ENCODE results near the gene SSC4D.
"Not testable (repeated sequence)": the region's sequence is repeated elsewhere in the genome, so short reads cannot be mapped to it uniquely, and the experiment has no call there.

SSC4D gene

DNA sequence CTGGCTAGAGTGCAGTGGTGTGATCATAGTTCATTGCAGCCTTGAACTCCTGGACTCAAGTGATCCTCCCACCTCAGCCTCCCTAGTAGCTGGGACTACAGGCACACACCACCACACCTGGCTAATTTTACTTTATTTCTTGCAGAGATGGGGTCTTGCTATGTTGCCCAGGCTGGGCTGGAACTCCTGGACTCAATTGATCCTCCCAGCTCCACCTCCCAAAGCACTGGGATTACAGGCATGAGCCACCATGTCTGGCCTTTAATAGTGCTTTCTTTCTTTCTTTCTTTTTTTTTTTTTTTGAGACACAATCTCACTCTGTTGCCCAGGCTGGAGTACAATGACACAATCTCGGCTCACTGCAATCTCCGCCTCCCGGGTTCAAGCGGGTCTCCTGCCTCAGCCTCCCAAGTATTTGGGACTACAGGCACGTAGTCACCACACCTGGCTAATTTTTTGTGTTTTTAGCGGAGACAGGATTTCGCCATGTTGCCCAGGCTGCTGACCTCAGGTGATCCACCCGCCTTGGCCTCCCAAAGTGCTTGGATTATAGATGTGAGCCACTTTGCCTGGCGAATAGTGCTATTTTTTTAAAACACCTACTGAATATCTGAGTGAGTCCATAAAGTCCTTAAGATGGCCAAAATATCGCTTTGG is 8.3 kb upstream of the SSC4D start:
- not testable (repeated sequence) for DNase-seq

DNA sequence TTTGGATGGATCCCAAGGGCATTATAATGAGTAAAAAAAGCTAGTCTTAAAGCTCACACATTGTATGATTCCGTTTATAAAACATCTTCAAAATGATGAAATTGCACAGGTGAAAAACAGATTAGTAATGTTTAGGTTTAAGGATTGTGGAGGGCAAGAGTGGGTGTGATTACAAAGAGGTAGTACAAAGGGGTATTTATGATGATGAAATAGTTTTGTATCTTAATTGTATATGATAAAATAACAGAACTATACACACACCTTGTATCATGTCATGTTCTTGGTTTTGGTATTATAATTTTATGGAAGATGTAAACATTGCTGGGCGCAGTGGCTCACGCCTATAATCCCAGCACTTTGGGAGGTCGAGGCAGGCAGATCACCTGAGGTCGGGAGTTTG is 2.8 kb upstream of the SSC4D start:
- no peak for DNase-seq

DNA sequence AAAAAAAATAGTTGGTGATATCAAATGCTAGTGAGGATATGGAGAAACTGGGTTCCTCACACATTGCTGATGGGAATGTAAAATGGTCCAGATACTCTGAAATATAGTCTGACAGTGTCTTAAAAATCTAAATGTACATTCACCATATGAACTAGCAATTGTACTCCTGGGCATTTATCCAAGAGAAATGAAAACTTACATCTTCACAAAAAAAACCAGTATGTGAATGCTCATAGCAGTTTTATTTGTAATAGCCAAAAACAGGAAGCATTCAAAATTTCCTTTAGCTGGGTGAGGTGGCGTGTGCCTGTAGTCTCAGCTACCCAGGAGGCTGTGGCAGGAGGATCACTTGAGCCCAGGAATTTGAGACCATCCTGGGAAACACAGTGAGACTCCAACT is 2.1 kb upstream of the SSC4D start:
- DNase-seq, result no peak

DNA sequence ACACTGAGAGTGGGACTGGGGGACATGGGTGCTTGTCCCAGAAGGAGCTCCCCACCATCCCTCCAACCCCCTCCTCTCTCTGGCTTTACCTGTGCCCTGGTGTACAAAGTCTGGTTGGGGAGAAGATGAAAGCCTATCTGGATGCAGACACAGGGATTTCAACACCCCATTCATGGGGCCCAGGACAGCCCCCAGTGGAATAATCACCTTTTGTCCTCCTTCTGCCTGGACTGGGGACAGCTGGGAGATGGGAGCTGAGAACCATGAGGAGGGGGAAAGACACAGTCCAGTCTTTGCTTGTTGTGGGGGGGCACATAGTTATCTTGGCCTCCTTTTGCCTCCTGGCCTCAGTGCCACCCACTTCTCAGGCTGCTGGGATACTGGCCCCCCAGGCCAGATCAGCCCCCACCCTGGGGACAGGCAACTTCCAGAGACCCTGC is 1.4 kb downstream of the SSC4D start:
- no peak for DNase-seq

DNA sequence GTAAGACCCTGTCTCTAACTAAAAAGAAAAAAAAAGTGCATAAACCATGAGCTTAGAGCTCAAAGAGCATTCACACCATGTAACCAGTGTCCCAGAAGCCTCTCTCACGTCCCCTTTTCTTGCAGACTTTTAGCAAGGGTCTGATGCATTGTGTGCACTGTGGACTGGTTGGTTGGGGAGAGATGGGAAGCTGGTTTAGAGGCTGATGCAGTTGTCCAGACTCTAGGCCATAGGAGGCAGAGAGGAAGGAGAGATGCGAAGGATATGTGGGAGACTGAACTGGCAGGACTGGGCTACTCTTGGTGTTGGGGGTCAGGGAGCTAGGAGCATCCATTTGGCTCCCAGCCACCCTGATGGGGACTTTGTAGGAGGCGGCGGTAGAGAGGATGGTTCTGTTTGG is 1.8 kb downstream of the SSC4D start:
- no peak for DNase-seq

DNA sequence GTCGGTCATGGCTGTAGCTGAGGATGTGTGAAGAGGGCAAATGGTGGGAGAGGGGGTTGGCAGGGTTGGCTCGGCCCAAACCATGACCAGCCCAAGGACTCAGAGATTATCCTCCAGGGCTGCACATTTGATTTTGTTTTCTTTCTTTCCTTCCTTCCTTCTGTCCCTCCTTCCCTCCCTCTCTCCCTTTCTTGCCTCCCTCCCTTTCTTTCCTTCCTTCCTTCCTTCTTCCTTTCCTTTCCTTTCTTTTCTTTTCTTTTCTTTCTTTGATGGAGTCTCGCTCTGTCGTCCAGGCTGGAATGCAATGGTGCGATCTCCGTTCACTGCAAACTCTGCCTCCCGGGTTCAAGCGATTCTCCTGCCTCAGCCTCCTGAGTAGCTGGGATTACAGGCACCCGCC is 3.8 kb downstream of the SSC4D start:
- DNase-seq, result no peak

DNA sequence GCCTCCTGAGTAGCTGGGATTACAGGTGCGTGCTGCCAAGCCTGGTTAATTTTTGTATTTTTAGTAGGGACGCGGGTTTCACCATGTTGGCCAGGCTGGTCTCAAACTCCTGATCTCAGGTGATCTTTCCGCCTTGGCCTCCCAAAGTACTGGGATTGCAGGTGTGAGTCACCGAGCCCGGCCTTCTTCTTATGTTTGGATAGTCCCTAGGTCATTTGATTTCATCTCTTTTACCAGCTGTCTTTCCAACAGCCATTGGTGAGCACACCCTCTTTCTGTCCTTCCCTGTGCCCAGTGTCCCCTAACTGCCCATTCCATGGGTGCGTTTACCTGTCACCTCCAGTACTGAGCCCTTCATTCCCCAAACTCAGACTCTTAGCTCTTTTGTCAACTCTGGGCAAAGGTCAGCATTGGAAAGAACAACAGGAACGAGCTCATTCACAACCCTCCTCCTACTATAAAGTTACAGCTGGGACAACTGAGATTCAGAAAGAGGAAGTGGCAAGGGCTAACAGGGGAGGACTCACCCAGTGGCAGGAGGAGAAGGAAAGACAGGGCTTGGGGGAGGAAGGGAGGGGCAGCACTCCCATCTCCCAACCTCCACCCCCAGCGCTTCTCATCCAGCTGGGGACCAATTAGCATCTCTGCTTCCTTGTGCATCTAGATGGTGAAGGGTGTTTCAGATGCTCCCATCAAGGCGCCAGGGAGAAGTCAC is 5.6 kb downstream of the SSC4D start:
- DNase-seq, result no peak

DNA sequence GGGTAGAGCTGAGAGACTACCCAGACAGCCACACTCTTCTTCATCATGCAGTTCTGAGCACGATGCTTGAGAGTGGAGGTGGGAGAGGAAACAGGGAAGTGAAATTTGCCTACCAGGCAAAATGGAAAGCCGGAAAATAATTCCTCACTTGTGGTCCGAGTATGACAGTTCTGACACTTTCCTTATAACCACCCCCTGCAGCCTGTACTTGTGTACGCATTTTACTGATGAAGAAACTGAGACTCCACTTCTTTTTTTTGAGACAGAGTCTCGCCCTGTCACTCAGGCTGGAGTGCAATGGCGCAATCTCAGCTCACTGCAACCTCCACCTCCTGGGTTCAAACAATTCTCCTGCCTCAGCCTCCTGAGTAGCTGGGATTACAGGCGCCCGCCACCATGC is 6.4 kb downstream of the SSC4D start:
- DNase-seq, result not testable (repeated sequence)

DNA sequence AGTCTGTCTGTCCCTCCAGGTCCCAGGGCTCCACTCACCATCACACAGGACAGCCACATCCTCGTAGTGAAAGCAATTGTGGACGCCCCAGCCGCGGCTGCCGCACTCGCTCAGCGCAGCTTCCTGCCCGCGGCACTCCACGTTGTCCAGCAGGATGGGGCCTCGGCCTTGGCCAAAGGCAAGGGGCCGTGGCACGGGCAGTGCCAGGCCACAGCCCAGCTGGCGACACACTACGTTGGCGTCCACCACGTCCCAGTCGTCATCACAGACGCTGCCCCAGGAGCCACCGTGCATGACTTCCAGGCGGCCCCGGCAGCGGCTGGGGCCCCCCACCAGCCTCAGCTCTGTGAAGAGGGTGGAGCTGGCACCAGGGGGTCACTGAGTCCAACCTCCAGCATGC is 9.2 kb downstream of the SSC4D start:
- no peak for DNase-seq

DNA sequence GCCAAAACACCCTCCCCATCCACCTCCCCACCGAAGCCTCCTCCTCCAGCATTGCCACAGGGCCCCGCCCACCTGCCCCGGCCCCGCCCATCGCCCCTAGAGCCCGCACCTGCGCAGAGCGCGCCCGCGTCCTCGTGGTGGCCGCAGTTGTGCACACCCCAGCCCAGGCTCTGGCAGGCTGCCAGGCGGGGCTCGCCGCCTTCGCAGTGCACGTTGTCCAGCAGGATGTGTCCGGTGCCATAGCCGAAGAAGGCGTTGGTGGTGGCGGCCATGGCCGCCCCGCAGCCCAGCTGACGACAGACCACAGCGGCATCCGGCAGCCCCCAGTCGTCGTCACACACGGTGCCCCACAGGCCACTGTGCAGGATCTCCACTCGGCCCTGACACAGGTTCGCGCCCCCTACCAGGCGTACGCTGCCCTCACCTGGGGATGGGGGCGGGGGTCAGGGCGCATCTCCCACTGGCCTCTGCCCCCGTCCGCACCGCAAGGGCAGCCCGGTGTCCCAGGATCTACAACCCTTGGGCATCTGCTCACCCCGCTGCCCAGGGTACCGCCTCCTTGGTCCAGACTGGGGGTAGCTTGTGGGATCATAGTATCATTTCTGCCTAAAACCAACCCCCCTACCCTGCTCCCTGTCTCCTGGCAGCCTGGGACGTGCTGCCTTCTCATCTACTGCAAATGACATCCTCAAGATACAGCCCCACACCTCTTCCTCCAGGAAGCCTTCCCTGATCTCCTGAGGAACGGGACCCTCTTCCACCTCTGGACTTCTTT is 11.9 kb downstream of the SSC4D start:
- DNase-seq, result peak; percentile 89

DNA sequence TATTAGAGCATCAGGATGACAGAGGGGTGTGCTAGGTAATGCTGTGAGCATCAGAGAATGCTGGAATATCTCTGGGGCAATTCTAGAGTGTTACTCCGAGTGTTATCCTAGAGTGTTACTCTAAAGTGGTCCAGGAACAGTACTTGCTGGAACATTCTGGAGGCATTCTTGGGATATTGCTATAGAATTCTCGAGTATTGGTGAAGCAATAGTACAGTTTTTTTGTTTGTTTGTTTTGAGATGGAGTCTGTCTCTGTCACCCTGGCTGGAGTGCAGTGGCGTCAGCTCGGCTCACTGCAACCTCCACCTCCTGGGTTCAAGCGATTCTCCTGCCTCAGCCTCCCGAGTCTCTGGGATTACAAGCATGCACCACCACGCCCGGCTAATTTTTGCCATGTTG is 12.6 kb downstream of the SSC4D start:
- no peak for DNase-seq

DNA sequence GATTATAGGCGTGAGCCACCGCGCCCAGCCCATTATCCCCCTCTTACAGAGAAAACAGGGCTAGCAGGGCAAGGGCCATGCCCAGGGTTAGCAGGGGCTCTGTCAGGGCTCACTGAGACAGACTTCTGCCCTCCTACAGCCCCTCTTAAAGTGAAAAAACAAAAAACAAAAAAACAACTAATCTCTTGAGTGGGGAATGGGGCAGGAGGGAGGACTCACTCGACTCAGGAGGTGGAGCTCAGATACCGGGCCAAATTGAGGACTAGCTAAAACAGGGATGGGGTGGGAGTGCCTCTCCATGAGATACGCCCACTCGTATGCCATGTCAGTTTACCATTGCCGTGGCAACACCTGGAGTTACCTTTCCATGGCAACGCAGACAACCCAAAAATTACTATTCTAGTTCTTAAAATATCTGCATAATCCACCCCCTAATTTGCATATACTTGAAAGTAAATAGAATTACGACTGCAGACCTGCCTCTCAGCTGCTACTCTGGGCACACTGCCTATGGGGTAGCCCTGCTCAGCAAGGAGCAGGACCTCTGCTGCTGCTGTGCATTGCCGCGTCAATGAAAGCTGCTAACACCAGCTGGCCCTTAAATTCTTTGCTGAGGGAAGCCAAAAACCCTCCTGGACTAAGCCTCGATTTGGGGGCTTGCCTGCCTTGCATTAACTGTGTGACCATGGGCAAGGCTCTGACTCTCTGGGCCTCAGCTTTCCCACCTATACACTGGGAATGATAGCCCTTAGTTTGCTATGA is 13.4 kb downstream of the SSC4D start:
- DNase-seq, result no peak

DNA sequence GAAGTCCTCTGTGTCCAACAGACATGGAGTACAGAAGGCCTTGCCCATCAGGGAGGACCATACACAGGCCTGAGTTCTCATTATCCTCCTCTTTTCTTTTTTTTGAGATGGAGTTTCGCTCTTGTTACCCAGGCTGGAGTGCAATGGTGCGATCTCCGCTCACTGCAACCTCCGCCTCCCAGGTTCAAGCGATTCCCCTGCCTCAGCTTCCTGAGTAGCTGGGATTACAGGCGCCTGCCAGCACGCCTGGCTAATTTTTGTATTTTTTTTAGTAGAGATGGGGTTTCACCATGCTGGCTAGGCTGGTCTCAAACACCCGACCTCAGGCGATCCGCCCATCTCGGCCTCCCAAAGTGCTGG is 13.9 kb downstream of the SSC4D start:
- DNase-seq, result not testable (repeated sequence)

DNA sequence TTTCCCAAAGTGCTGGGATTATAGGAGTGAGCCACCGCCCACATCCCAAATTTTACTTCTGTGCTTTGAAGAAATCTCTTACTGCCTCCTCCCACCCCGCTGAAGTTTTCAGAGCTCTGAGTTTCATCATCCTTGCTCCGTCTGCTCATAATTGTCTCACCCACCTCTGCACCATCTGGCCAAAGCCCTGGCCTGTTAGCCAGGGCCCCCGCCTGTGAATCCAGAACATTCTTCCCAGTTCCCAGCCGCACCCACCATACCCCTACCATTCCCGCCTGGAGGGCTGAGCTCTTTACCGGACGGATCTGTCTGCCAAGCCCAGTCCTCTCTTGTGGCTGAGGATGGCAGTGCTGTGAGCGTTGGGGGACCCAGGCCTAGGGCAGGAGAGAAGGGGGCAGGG is 14.5 kb downstream of the SSC4D start:
- no peak for DNase-seq

DNA sequence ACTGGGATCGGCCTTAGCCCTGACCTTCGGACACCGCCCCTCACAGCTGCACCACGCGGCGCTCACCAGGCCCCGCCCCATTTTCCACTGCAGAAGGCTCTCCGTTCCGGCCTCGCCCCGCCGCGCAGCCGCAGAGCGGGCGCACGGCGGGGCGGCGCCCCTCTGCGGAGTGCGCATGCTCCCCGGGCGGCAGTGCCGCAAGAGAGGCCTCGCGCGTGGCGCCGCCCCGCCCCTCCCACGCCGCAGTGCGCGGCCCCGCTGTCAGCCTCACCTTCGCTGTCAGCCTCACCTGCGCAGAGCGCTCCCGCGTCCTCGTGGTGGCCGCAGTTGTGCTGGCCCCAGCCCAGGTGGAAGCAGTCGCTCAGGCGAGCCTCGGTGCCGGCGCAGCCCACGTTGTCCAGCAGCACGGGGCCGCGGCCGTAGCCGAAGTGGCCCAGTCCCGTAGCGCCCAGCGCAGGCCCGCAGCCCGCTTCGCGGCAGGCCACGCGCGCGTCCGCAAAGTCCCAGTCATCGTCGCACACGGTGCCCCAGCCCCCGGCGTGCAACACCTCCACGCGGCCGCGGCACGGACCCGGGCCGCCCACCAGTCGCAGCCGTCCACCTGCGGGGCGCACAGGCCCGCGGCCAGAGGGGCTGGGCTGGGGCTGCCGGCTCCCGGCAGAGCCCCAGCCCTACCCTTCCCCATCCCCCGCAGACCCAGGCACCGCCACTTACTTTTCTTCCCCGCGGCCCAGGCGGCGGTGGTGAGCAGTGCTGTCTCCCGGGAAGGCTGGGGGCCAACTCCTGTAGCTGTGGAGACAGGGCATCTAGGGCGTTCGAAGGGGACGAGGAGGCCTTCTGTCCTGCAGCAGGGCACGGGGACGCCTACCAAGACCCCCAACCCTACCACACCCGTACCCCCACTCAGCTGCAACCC is 16.1 kb downstream of the SSC4D start:
- DNase-seq, result peak; percentile 92

DNA sequence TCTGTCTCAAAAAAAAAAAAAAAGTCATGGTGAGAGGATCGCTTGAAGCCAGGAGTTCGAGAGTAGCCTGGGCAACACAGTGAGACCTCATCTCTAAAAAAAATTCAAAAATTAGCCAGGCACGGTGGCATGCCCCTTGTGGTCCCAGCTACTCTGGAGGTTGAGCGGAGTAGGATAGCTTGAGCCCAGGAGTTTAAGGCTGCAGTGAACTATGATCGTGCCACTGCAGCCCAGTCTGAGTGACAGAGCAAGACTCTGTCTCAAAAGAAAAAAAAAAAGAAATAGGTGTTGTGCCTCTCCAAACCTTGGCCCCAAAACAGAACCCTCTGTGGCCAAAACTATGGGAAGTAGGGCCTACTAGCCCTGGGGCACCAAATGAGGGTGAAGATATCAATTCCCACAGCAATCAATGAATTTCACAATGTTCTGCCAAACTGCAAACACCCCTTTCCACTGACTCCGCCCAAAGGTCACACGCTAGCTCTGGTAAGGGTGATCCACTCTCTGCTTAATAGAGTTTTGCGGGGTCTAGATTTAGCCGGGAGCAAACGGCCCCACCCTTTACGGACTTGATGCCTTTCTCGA is 16.9 kb downstream of the SSC4D start:
- no peak for DNase-seq

DNA sequence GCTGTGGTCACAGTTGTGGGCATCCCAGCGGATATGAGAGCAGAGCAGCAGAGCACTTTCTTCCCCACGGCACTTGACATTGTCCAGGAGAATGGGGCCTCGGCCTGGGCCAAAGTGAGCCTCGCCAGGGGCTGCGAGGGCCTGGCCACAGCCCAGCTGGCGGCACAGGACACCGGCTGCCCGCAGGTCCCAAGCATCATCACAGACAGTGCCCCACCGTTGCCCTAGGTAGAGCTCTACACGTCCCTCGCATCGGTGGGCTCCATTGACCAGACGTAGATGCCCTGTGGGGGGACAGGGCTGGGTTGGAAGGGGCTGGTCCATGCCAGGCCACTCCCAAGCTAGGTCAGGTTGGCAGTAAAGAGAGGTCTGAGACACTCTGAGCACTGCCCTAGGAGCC is 19.4 kb downstream of the SSC4D start:
- DNase-seq, result no peak

DNA sequence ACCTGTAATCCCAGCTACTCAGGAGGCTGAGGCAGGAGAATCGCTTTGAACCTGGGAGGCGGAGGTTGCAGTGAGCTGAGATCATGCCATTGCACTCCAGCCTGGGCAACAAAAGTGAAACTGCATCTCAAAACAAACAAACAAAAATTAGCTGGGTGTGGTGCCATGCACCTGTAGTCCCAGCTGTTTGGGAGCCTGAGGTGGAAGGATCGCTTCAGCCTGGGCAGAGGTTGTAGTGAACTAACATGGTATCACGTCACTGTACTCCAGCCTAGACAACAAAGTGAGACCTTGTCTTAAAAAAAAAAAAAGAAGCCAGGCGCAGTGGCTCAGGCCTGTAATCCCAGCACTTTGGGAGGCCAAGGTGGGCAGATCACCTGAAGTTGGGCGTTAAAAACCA is 21.7 kb downstream of the SSC4D start:
- DNase-seq, result not testable (repeated sequence)

DNA sequence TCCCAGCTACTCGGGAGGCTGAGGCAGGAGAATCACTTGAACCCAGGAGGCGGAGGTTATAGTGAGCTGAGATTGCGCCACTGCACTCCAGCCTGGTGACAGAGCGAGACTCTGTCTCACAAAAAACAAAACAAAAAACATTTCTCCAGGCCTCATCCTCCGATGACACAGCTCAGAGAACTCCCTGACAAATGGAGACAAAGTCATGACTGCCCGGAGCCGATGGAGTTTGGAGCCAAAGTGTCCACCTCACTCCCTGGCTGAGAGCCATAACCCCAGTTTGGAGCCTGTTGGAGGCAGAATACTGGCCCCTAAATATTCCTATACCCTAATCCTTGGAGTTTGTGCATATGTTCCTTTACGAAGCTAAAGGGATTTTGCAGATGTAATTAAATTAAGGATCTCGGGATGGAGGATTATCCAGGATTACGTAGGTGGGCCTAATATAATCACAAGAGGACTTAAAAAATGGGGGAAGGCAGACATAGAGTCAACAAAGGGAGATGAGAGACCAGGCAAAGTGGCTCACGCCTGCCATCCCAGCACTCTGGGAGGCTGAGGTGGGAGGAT is 22.7 kb downstream of the SSC4D start:
- DNase-seq, result no peak

DNA sequence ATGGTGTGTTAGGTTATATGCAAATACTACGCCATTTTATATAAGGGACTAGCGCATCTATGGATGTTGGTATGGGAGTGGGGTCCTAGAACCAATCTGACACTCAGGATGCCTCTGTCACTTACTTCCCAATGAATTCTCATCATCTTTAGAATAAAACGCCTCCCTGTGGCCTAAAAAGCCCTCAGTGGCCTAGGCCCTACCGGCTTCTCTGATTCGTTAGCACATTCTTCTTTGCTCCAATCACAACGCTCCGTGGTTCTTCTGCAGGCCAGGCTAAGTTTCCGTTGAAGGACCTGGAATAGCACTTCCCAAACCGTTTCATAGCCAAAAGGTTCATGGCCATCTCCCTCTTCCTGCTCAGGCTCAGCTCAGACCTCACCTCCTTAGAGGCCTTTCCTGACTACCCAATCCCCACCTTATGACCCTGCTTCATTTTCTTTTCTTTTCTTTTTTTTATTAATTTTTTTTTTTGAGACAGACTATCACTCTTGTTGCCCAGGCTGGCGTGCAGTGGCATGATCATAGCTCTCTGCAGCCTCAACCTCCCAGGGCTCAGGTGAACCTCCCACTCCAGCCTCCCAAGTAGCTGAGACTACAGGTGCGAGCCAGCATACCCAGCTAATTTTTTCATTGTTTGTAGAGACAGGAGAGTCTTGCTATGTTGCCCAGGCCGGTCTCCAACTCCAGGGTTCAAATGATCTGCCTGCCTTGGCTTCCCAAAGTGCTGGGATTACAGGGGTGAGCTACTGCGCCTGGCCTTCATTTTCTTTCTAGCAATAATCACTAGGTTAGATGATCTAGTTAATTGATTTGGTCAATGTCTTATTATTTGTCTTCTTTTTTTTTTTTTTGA is 26.2 kb downstream of the SSC4D start:
- no peak for DNase-seq

DNA sequence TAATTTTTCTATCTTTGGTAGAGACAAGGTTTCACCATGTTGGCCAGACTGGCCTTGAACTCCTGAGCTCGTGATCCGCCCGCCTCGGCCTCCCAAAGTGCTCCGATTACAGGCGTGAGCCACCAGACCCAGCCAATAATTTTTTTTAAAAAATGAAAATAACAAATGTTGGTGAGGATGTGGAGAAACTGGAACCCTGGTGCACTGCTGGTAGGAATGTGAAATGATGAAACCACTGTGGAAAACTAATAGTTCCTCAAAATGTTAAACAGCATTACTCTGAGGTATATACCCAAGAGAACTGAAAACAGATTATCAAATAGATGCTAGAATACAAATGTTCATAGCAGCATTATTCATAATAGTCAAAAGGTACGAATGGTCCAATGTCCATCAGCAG is 27.7 kb downstream of the SSC4D start:
- no peak for DNase-seq

Data from CD4-positive, alpha-beta T cell treated with Interleukin-17A for 1 hour (primary cell).